NCI-H774 (cell line): ENCODE measurements around the gene CHPF.

Experiments used
- DNase-seq: peaks from one replicate; lab custom pipeline; 2025; lab: John Stamatoyannopoulos, UW

CHPF gene

DNA sequence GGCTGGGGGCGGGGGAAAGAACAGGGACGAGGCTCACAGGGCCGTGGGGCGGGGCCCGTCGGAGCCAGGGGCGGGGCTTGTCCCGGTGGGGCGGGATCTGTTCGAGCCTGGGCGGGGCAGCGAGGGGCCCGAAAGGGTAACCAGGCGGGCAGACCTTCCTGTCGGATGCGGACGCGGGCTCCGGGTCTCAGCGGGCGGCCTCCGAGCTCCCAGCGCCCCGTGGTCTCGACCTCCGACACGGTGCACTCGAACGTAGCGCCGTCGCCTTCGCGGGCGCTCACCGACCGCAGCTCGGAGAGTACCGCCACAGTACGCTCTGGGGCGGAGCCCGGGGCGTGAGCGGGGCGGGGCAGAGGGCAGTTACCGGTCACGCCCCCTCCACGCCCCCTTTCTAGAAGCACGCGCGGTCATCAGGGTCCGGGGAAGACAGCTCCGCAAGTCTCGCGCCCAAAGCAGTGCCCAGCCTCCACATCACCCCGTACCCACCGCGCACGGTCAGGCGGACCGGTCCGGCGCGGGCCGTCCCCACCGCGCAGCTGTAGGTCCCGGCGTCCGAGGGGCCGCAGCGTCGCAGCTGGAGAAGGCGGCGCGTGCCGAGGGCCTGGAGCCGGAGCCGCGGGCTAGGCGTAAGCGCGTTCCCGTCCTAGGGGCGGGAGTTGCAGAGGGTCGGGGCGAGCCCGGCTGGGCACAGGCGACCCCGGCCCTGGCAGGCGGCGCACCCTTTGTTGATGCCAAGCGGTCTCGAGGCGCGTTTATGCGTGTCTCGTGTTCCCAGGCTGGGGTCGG, 9.0 kb upstream of the CHPF start:
- peak; percentile 79 for DNase-seq

DNA sequence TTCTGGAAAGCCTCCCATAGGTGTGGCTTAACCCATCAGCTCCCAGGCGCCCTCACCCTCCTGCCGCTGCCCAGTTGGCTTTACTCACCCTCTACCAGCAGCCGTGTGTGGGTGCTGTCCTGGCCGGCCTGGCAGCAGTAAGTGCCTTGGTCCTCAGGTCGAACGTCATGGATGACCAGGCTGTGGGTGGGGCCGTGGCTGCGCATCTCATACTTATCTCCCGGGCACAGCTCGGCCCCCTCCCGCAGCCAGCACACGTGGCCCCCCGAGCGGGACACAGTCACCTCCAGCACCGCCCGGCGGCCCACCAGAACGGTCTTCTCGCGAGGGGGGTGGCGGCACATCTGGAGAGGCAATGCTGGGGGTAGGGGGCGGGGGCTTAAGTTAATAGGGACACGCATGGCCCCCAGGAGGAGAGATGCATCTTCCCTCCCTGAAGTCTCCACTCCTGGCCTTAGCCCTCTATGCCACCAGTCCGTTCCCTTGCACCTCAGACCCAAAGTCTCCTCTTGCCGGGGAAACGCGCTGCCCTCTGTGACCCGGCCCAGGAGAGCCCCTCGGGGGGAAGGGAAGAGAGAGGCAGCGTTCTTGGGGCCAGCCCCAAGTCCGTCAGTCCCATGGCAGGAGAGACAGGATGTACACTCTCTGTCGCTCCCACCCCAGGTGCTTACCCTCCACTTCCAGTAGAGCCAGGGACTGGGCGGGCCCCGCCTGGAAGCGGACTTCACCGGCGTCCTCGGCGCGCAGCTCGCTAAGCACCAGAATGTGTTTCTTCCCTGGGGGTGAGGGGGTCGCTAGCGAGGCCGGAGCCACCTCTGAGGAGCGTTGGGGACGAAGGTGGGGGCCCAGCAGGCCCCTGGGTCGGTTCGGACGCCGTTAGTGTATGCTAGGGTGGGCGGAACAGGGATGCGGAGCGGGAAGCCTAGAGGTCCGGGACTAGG, 8.1 kb upstream of the CHPF start:
- DNase-seq = no peak

DNA sequence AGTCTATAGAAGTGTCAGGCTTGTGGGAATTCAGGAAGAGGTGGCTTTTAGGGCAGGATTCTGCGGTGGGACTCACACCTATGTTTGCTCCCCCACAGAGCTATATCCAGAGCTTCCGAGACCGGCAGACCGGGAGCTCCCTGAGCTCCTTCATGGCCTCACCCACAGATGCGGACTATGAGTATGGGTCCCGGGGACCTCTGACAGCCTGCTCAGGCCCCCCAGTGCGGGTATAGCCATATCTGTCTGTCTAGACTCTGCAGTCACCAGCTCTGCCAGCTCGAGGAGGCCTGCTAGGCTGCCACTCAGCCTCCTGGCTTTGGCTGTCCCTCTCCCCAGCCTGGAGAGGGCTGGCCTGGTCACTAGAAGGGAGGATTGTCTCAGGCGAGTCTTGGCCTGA, 6.0 kb upstream of the CHPF start:
- no peak for DNase-seq

DNA sequence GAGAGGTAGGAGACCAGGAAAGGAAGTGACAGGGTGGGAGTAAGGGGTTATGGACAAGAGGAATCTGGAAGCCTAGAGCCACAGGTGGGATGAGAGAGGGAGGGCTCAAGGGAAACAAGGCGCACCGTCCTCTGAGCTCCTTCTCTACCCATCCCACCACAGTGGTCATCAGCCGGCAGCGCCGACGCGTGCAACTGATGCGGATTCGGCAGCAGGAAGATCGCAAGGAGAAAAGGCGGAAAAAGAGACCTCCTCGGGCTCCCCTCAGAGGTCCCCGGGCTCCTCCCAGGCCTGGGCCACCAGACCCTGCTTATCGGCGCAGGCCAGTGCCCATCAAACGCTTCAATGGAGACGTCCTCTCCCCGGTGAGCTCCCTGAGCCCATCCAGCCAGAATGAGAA, 5.4 kb upstream of the CHPF start:
- no peak for DNase-seq

DNA sequence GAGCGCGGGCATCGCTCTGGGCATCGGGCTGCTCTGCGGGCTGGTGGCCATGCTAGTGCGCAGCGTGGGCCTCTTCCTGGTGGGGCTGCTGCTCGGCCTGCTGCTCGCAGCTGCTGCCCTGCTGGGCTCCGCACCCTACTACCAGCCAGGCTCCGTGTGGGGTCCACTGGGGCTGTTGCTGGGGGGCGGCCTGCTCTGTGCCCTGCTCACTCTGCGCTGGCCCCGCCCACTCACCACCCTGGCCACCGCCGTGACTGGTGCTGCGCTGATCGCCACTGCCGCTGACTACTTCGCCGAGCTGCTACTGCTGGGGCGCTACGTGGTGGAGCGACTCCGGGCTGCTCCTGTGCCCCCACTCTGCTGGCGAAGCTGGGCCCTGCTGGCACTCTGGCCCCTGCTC, 4.0 kb upstream of the CHPF start:
- no peak for DNase-seq

DNA sequence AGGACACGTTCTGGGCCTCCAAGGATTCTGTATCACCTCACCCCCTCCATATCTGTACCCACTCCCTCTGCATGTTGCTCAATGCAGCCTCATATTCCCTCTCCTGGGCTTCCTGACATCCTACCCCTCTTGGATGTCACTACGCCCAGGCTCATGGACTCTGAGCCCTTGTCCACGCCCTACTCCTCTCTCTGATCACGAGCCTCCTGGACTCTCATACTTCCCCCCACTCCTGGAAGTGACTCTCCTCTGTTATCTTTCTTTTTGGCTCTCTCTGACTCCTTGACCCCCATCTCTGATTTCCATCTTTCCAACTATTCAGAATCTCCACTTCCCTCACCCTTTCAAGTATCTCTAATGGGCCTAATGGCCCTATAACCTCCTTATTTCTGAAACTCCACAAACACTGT, 2.3 kb upstream of the CHPF start:
- DNase-seq = no peak

DNA sequence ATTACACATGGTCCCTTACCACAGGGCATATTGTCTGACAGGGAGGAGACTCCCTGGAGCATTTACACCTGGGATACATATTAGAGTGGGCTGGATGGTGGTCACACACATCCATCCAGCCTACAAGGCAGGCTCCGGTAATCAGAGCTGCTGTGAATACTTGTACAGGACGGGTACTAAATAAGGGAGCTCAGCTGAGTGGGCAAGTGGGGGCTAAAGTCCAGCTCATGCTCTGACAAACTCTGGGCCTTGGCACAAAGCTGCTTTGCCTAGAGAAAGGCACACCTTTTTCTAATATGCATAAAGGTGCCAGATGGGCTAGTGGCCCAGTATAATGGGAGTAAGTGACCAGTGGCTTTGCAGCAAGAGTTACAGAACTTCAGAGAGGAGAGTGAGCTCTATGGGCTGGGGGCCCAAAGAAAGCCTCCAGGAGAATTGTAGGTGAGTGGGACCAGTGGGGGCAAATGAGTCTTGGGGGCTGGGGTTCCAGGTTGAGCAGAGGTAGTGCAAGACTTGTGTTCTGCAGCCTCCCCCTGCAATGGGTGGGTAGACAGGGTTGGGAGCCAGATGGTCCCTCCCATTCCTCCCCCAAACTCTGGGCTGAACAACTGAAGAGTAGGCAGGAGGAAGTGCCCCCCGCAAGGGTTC, 1.8 kb upstream of the CHPF start:
- DNase-seq = no peak

DNA sequence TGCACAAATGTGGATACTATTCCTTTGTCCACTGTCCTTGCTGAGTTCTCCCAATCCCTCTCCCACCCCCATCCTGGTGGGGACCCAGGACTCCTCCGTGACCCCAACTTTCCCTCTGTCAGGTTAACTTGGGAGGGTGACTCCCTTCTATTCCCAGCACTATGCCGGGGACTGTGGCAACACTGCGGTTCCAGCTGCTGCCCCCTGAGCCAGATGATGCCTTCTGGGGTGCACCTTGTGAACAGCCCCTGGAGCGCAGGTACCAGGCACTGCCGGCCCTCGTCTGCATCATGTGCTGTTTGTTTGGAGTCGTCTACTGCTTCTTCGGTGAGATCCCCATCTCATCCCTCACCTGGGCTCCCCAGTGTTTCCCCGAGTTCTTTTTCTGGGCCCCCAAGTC, 958 bp upstream of the CHPF start:
- no peak for DNase-seq

DNA sequence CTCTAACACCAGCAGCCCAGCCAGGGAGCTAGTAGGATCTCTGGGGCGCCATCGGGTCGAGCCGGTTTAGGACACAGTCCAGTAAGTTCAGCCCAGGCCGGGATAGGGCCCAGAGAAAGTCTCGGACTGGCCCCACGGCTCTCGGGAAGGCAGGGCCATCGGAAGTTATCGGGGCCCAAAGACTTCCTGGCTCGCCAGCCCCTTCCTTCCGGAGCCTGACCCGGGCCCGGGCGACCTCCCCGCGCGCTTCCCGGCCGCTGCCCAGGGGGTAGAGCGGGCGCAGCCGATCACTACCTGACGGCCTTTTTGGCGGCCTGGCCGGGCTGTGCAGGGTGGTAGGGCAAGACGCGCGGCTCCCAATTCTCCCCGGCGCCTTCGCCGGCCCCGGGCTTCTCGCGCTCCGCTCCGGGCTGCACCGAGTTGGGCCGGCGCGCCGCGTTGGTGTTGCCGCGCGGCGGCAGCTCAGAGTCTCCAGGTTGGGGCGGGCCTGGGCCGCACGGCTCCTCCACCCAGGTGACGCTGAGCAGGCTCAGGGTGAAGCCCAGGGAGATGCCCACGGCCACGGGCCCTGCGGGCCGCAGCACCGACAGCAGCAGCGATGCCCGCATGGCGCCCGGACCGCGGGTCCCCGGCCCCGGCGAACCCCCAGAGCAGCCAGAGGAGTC, 546 bp downstream of the CHPF start:
- DNase-seq = peak; percentile 37

DNA sequence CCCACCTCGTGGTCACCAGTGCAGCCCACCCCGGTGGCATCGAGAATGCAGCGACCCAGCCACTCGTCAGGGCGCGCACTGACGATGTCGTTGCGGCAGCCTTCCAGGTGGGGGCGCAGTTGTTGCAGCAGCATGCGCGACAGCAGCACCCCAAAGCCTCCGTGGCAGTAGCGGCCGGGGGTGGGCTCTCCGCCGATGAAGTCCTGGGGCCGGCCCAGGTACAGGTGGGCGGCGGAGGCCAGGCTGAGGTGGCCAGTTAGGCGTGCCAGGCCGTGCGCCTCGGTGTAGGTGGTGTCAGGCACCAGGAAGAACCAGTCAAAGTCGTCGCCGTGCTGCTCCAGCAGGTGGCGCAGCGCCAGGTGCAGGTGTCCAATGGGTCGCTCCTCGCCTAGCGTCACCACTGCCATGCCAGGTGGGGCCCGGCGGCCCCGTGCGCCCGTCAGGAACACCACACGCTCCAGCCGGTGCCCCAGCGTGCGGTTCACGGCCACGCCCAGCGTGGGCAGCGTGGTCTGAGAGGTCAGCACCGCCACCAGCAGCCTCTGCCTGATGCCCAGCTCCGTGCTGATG, 1.9 kb downstream of the CHPF start:
- peak; percentile 82 for DNase-seq

DNA sequence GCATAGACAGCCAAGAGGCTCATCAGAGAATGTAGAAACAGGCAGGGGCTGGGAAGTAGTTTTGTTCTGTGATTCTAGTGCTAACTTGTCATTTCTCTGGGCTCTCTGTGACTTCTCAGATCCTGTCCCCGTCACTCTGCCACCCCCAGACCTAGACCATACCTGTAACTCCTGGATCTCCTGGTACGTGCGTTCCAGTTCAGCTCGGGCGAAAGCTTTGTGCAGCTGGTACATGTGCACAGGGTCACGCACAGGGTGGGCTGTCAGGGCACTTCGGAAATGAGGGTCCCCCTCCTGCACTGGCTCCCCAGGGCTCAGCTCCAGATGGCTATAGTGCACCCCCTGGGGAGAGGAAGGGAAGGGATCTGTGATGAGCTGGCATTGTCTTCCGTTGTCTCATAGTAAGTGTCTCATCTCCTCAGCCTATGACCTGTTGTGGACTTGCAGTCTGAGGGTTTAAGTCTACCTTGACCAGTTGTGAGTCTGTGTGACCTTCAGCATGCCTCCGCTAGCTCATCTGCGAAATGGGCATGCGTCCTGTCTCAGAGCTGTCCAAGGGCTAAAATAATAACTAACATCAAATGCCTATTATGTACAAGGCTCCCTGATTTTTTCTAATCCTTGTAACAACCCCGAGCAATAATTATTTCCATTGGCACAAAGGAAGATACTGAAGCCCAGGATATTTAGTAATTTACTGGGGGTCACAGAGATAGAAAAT, 2.7 kb downstream of the CHPF start:
- DNase-seq = no peak

DNA sequence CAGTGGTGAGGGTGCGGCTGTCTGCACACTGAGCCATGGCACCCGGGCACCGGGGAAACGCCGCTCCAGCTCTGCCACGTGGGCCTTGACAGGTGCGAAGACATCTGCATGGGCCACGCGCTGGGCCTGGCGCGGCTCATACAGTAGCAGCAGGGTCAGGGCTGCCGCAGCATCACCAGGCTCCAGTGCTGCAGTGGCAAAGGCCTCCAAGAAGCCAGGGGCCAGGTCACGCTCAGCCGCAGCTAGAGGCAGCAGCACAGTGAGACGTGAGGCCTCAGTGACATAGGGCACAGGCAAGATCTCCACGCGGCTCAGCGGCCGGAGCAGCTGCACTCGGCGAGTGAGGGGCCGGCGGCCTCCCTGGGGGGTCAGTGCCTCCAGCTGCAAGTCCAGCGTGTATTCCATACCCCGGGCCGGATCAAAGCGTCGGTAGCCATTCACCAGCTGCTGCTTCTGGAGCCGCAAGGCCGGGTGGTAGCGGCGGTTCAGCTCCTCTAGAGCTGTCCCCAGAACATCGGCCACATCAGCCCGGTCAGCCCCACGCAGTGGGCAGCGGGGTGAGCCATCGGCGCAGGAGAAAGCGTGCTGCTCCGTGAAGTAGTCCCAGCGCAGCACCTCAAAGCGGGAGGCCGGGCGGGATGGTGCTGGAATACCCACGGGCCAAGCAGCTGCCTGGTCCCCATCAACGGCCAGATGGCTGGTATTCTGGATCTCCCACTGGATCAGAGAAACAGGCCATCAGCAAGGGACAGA, 3.5 kb downstream of the CHPF start:
- DNase-seq = no peak

DNA sequence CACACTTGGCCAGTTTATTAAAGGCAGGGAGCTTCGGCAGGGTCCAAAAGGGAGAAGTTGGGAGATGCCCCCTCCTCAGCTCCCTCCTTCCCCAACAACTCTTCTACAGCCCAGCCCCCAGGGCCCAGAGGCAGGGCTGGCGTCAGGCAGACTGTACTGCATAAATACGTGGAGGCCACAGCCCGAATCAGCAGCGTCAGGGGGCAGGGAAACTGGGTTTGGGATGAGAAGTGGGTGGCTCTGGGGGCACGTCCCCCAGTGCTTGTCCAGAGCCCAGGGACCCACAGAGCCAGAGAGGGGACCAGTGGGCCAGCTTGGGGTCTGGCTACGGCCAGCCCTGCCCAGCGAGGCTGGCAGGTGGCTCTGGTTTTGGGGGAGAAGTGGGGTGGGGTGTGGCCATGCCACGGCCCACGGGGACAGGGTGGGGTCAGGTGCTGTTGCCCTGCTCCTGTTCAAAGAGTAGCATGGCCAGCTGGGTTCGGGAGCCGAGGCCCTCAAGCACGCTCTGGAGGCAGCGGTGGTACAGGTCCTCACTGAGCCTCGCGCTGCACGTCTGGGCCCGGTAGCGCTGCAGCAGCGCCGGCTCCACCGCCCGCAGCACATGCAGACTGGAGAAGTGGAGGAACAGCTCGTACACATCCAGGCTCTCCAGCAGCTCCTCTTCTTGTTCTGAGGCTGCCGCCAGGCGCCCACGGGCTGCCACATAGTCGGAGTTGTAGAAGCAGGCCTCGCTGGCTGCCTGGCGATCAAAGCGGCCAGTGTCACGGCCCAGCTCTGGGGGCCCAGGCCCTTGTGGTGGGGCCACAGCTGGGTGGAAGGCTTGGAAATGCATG, 4.4 kb downstream of the CHPF start:
- no peak for DNase-seq

DNA sequence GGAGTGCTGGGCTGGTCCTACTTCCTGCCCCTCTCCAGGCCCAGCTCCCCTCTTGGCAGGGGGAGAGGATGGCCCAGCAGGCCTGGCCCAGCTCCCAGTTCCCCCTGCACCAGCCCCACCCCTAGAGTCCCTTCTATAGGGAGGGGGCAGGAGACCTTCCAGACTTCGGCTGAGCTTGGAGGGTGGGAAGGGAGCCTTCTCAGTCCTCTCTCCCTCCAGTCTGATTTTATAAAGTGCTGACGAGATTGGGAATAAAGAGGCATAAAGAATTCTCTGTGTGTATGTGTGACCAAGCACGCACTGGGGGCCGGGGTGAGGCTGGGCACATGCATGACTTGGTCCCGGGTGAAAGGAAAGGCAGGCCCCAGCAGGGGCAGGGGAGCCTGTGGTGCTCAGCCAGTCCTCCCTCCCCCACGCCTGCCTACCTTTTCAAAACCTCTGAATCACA, 5.1 kb downstream of the CHPF start:
- DNase-seq = no peak

DNA sequence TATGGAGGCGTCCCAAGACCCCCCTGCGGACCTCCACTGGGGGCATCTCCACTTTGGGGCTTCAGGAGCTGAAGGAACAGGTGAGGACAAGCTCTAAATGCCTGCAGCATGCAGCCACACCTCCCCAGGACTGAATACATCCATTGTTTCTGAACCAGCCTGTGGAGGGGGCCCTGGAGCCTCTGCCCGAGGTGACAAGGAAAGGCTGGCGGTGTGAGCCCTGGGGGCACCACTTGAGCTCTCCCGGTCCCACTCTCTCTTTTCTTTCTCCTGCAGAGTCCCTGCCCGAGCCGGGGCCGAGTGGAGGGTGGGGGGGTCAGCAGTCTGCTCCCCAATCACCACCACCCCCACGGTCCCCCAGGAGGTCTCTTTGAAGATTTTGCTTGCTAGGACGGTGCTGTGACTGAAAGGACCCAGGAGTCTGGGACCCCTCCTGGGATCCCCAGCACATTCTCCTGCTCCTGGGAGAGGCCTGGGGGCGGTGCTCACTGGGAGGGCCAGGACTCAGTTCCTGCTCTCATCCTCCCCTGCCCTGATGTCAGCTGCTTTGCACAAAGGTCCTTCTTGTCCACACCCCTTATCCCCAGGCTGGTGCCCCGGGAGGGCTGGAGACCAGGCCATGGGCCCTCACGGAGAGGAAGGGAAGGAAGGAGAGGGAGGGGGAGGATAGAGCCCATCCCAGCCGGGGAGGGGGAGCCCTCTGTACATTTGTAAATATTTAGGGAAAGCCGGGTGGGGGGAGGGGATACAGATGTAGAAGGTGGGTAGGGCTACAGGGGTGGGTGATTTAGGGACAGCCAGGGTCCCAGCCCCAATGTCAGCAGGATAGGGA, 5.7 kb downstream of the CHPF start:
- DNase-seq = no peak

DNA sequence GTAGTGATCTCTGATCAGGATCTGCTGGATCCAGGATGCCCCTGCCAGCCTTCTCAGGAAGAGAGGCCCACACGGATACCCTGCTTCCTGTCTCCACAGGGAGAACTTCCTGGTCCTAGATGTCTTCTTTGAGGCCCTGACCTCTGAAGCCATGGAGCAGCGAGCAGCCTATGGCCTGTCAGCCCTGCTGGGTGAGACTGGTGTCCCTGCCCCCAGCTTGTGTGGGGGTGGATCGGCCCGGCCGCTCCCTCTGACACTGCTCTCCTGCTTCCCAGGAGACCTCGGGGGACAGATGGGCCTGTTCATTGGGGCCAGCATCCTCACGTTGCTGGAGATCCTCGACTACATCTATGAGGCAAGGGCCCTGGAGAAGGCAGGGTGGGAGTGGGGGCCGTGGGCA, 6.6 kb downstream of the CHPF start:
- no peak for DNase-seq

DNA sequence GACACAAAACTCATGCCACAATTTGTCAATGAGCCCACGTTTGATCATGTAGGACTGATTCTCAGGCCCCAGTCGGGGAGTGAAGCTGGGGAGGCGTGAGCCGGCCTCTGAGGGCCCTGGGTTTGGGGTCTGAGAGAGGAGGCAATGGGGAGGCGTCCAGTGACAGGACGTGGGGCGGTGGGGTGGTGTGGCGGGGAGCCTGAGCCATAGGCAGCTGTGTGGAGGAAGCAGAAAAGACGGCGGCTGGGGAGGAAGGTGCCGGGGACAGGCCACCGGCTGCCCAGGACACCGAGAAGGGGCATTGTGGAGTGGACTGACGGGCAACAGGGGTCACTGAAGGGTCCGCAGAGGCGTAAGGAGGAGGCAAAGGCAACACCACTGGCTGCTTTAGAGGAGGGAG, 7.2 kb downstream of the CHPF start:
- no peak for DNase-seq

DNA sequence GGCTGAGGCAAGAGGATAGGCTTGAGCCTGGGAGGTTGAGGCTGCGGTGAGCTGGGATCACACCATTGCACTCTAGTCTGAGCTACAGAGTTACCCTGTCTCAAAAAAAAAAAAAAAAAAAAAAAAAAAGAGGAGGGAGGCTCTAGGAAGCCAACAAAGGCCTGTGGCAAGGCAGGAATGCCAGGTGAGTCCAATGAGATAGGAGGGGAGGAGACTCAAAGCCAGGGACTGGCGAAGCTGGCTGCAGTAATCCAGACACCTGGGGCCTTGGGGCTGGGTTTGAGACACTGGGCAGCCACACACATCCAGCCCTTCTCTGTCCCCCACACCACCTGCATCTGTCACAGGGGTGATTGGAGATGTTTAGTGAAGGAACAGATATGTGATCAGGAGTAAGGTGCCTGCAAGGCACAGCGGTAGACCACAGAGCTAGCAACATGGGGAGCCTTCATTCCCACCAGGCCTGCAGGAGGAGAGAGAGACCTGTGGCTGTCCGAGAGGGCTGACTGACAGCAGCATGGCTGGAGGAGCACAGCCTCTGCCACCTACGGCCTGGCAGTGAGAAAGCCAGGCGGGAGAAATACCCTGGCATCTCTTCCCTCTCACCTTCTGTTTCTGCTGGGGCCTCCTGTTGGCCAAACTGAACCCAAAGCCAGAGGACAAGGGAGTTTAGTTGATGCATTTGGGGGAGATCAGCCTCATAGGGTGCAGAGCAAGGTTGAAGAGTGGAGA, 9.5 kb downstream of the CHPF start:
- no peak for DNase-seq
